Esophagus muscularis mucosa (tissue), 4 donors: ENCODE measurements around the gene ERG28. TPM values are rescaled to one million over a fixed set of nuclear protein-coding genes. Genes with fewer than 3 reads are reported as not detected.
"Not testable (repeated sequence)": the region's sequence is repeated elsewhere in the genome, so short reads cannot be mapped to it uniquely, and the experiment has no call there.

Source experiments
- DNase-seq: peaks from one replicate; pipeline ENCODE4 v3.0.0-alpha.2; 2017; ENCODE audit errors: extremely low spot score
- H3K27ac ChIP-seq, 4 donors: fragments of 200-600 bp; sonication (generic); replicated peaks in 1 of 4; 1 replicate in 3 of 4; 2 replicates in 1 of 4; pipeline ENCODE4 v1.5.1; 2016 to 2019; ENCODE audit warnings: mild to moderate bottlenecking in 1 of 4
- H3K27me3 ChIP-seq, 4 donors: fragments of 200-600 bp; sonication (generic); one replicate each; pipeline versions ENCODE4 v1.5.1 to v1.6.0; 2016 to 2019
- H3K36me3 ChIP-seq, 4 donors: fragments of 200-600 bp; sonication (generic); one replicate each; pipeline ENCODE4 v1.5.1; 2016 to 2019
- H3K4me1 ChIP-seq, 4 donors: fragments of 200-600 bp; sonication (generic); one replicate each; pipeline ENCODE4 v1.5.1; 2016 to 2019
- H3K4me3 ChIP-seq, 4 donors: fragments of 200-600 bp; sonication (generic); 1 replicate in 2 of 4; 2 replicates in 2 of 4; pipeline ENCODE4 v1.5.1; 2016 to 2019; ENCODE audit warnings: mild to moderate bottlenecking in 4 of 4, moderate library complexity in 1 of 4
- H3K9me3 ChIP-seq, 4 donors: fragments of 200-600 bp; sonication (generic); 1 replicate in 3 of 4; 2 replicates in 1 of 4; pipeline ENCODE4 v1.5.1; 2016 to 2019
- CTCF ChIP-seq, 3 experiments: fragments of 200-600 bp in 2 of 3; fragments of 450-650 bp in 1 of 3; sonication (generic) in 2 of 3; IDR thresholded peaks; one replicate each; pipeline ENCODE4 v1.5.1; 2017 to 2019; ENCODE audit warnings: antibody characterized with exemption in 3 of 3, mild to moderate bottlenecking in 2 of 3, moderate library complexity in 1 of 3
- EP300 ChIP-seq: sonication (generic); formaldehyde crosslinking; IDR thresholded peaks from one replicate; pipeline ENCODE4 v1.6.1; 2017; ENCODE audit warnings: antibody characterized with exemption
- POLR2A ChIP-seq: fragments of 450-650 bp; IDR thresholded peaks from one replicate; pipeline ENCODE4 v1.6.1; 2017; ENCODE audit warnings: antibody characterized with exemption, moderate library complexity, mild to moderate bottlenecking, low read depth
- POLR2AphosphoS5 ChIP-seq, 2 donors: sonication (generic); formaldehyde crosslinking; IDR thresholded peaks; one replicate each; pipeline ENCODE4 v1.6.1; 2017; ENCODE audit warnings: antibody characterized with exemption in 2 of 2
- WGBS: methylation state at CpG from one replicate; pipeline ENCODE4 v1.1.5; 2018; 5-methylcytosine and 5-hydroxymethylcytosine counted together
- intact Hi-C: fragments of 100-400 bp; cut with DNase I; formaldehyde crosslinking; loops from one replicate; pipeline ENCODE4 v1.15.1; 2023
- total RNA-seq, 4 donors: library from RNA; depleted of rRNA; stranded (reverse); fragments of >200 nt; gene quantifications; one replicate each; pipeline versions ENCODE4 v1.1.0 to v1.2.1, GENCODE V29; 2016

The ERG28 gene
- total RNA-seq, 4 donors from 2014 or later = 6.0 to 7.5 (median 6.9) TPM

DNA sequence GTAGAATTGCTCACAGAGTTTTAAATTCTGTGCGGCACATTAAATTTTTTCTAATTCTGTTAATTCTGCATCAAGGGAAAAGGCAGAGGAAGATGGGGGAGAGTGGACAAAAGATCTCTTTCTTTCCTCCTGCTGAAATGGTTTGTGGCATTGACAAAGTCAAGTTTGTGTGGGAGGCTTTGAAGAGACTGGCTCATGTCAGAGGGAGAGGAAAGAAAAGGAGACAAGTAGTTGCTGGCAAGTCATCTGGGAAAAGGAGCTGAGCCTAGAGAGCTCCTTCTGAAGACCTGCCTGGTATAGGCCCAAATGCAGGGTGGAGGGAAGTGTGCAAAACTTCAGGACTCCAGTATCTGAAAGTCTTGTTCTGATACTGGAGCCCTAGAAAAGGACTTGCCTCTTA lies 36.7 kb upstream of the ERG28 start:
- no peaks in the 10 kb centered on the region for H3K9me3 ChIP-seq
- no peak for DNase-seq
- intact Hi-C loops = no loop called here
- no peak for TF ChIP-seq POLR2A
- no peak for TF ChIP-seq CTCF (IDR thresholded peaks at IDR 0.05)
- TF ChIP-seq EP300 = no peak
- TF ChIP-seq POLR2AphosphoS5 (IDR thresholded peaks at IDR 0.05) = no peak
- H3K27me3 ChIP-seq = no peaks in the 10 kb centered on the region
- H3K4me3 ChIP-seq = no peak overlapping the region
- H3K4me1 ChIP-seq = peaks cover 7 to 10% (median 9%) of the 10 kb centered on the region in 4 donors
- no peak overlapping the region for H3K27ac ChIP-seq
- H3K36me3 ChIP-seq = peaks cover 0 to 53% (median 32%) of the 10 kb centered on the region in 4 donors
- WGBS = 97% methylated on average over 1 of the region's 1 CpG

- not testable (repeated sequence) for DNase-seq
Measured at GRCh38 chr14:75695025-75695424, 34.3 kb upstream of the ERG28 start.

DNA sequence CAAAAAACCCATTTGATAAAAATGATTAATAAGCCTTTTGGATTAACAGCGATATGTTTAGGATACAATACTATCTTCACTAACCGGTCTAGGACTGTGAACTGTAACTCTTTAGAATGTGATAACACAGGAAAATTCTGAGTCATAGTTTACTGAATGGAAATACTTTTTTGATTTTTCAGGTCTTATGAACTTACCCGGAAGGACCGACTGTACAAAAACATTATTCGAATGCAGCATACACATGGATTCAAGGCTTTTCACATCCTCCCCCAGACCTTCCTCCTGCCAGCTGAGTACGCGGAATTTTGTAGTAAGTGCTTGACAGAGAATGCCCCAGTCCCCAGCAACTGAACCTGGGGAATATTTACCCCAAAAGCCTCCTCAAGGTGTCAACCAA lies 29.3 kb upstream of the ERG28 start:
- intact Hi-C loops = no loop called here
- TF ChIP-seq POLR2A = no peak
- TF ChIP-seq CTCF (IDR thresholded peaks at IDR 0.05) = no peak
- TF ChIP-seq POLR2AphosphoS5 (IDR thresholded peaks at IDR 0.05) = no peak
- no peak for TF ChIP-seq EP300
- no peaks in the 10 kb centered on the region for H3K4me1 ChIP-seq
- H3K27me3 ChIP-seq = no peaks in the 10 kb centered on the region
- 97% methylated on average over 7 of the region's 7 CpGs for WGBS
- peaks cover 16 to 45% (median 31%) of the 10 kb centered on the region in 4 donors for H3K36me3 ChIP-seq
- no peak overlapping the region for H3K4me3 ChIP-seq
- no peak overlapping the region for H3K27ac ChIP-seq
- no peaks in the 10 kb centered on the region for H3K9me3 ChIP-seq
- DNase-seq = no peak

More at GRCh38 chr14:75695025-75695424, 34.3 kb upstream of the ERG28 start:
- H3K27ac ChIP-seq, H3K27me3 ChIP-seq, H3K9me3 ChIP-seq, H3K4me1 ChIP-seq, intact Hi-C loops, H3K4me3 ChIP-seq: not testable (repeated sequence)
- H3K36me3 ChIP-seq = peaks cover 16 to 65% (median 43%) of the 10 kb centered on the region in 4 donors
- 95% methylated on average over 6 of the region's 6 CpGs for WGBS

- no peaks in the 10 kb centered on the region for H3K27me3 ChIP-seq
- no peak overlapping the region for H3K4me3 ChIP-seq
- H3K4me1 ChIP-seq = no peaks in the 10 kb centered on the region
- no peak for TF ChIP-seq EP300
- no peak for TF ChIP-seq CTCF (IDR thresholded peaks at IDR 0.05)
- no peak for TF ChIP-seq POLR2A
- TF ChIP-seq POLR2AphosphoS5 (IDR thresholded peaks at IDR 0.05) = no peak
- WGBS = 52% methylated on average over 2 of the region's 2 CpGs
- DNase-seq = no peak
- H3K27ac ChIP-seq = no peak overlapping the region
- no peaks in the 10 kb centered on the region for H3K9me3 ChIP-seq
- peaks cover 19 to 46% (median 32%) of the 10 kb centered on the region in 4 donors for H3K36me3 ChIP-seq
- intact Hi-C loops = no loop called here
Measured at GRCh38 chr14:75689012-75689411, 28.3 kb upstream of the ERG28 start.

- Histone ChIP-seq H3K36me3 (peaks cover 16 to 50% (median 41%) of the 10 kb centered on the region in 4 donors), H3K27ac (no peak overlapping the region), H3K4me3 (no peak overlapping the region), H3K4me1 (no peaks in the 10 kb centered on the region), H3K9me3 (no peaks in the 10 kb centered on the region), H3K27me3 (no peaks in the 10 kb centered on the region)
- 95% methylated on average over 2 of the region's 2 CpGs for WGBS
- intact Hi-C loops = no loop called here
- TF ChIP-seq CTCF (IDR thresholded peaks at IDR 0.05) (no peak), POLR2A (no peak), EP300 (no peak), POLR2AphosphoS5 (IDR thresholded peaks at IDR 0.05) (no peak)
- DNase-seq = no peak
Measured at GRCh38 chr14:75685910-75686309, 25.2 kb upstream of the ERG28 start.
